ENCODE data around the gene GFPT1. TPM values are rescaled to one million over a fixed set of nuclear protein-coding genes. Genes with fewer than 3 reads are reported as not detected.

The GFPT1 gene
- total and polyA plus RNA-seq, 7 experiments from 2014 or later, result 8.4 to 29.8 (median 15.6) TPM

DNA sequence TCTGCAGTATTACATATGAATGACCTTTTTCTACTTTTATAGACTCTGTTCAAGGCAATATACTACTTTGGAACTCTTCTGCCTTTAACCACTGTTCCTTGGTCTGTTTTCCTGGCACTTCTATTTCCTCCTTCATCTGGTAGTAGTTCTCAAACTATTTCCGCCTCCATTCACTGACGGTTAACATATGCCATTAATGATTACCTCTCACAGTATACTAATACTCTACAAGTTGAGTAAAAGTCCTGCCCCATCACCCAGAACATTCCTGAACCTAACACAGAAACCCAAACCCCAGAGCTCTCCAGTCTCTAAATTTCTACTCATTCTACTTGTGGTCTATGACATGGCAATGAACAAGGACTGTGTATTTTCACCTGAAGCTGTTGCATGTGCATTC lies 4.5 kb downstream of the GFPT1 start:
- DNase-seq, result no peak
- Mint-ChIP-seq H3K4me3 (peak overlapping the region in 1 of 10 donors; percentile 3), H3K9me3 (peaks cover 0 to 1% (median 0%) of the 10 kb centered on the region in 11 donors), H3K27ac (peak overlapping the region in 4 of 9 donors; percentile 5 to 53 (median 17)), H3K4me1 (peaks cover 34 to 65% (median 49%) of the 10 kb centered on the region in 7 donors), H3K36me3 (peaks cover 0 to 12% (median 4%) of the 10 kb centered on the region in 5 donors), H3K27me3 (no peaks in the 10 kb centered on the region)
- CTCF ChIA-PET, result no interaction called here
- no peak overlapping the region for H3K4me3 ChIP-seq (ENCODE audit: low read length)
- no peak overlapping the region for H3K27ac ChIP-seq (ENCODE audit: low read depth, low read length)
- H3K4me1 ChIP-seq (ENCODE audit: control insufficient read depth in 2 of 2, insufficient read depth in 2 of 2, low read length in 2 of 2), result peaks cover 10 to 13% of the 10 kb centered on the region in 2 donors
- no peaks in the 10 kb centered on the region for H3K27me3 ChIP-seq (ENCODE audit: control insufficient read depth in 2 of 2, insufficient read depth in 2 of 2, low read length in 2 of 2)
- peaks cover 0 to 3% (median 0%) of the 10 kb centered on the region in 3 experiments for H3K36me3 ChIP-seq (ENCODE audit: control insufficient read depth in 2 of 3, insufficient read depth in 3 of 3, low read length in 3 of 3)
- intact Hi-C loops (cut with micrococcal nuclease), result no loop called here
- POLR2A ChIA-PET, result no interaction called here
- H3K9me3 ChIP-seq (ENCODE audit: control insufficient read depth in 2 of 3, low read length in 3 of 3), result no peaks in the 10 kb centered on the region
- no peak for ATAC-seq

GRCh38 chr2:69381337-69381737 lies 5.7 kb downstream of the GFPT1 start:
- peak; percentile 22 for ATAC-seq
- H3K4me1 Mint-ChIP-seq, result peaks cover 34 to 62% (median 49%) of the 10 kb centered on the region in 7 donors
- H3K27me3 ChIP-seq (ENCODE audit: control insufficient read depth in 2 of 2, insufficient read depth in 2 of 2, low read length in 2 of 2), result no peaks in the 10 kb centered on the region
- POLR2A ChIA-PET, result interaction anchor here (0.7 to 0.9 kb wide), 2 partner anchors 11 to 21 kb away, joined by 3 to 4 read pairs; no protein-coding TSS in a partner anchor
- peaks cover 0 to 1% (median 0%) of the 10 kb centered on the region in 11 donors for H3K9me3 Mint-ChIP-seq
- peak overlapping the region in 3 of 9 donors; percentile 34 to 87 (median 67) for H3K27ac Mint-ChIP-seq
- CTCF ChIA-PET, result no interaction called here
- no peak overlapping the region for H3K27ac ChIP-seq (ENCODE audit: low read depth, low read length)
- intact Hi-C loops (cut with micrococcal nuclease), result no loop called here
- H3K4me3 ChIP-seq (ENCODE audit: low read length), result no peak overlapping the region
- H3K36me3 ChIP-seq (ENCODE audit: control insufficient read depth in 2 of 3, insufficient read depth in 3 of 3, low read length in 3 of 3), result no peaks in the 10 kb centered on the region
- peak overlapping the region in 1 of 10 donors; percentile 12 for H3K4me3 Mint-ChIP-seq
- peaks cover 0 to 12% (median 4%) of the 10 kb centered on the region in 5 donors for H3K36me3 Mint-ChIP-seq
- H3K27me3 Mint-ChIP-seq, result no peaks in the 10 kb centered on the region
- peaks cover 9 to 10% of the 10 kb centered on the region in 2 donors for H3K4me1 ChIP-seq (ENCODE audit: control insufficient read depth in 2 of 2, insufficient read depth in 2 of 2, low read length in 2 of 2)
- no peak for DNase-seq
- no peaks in the 10 kb centered on the region for H3K9me3 ChIP-seq (ENCODE audit: control insufficient read depth in 2 of 3, low read length in 3 of 3)

DNA sequence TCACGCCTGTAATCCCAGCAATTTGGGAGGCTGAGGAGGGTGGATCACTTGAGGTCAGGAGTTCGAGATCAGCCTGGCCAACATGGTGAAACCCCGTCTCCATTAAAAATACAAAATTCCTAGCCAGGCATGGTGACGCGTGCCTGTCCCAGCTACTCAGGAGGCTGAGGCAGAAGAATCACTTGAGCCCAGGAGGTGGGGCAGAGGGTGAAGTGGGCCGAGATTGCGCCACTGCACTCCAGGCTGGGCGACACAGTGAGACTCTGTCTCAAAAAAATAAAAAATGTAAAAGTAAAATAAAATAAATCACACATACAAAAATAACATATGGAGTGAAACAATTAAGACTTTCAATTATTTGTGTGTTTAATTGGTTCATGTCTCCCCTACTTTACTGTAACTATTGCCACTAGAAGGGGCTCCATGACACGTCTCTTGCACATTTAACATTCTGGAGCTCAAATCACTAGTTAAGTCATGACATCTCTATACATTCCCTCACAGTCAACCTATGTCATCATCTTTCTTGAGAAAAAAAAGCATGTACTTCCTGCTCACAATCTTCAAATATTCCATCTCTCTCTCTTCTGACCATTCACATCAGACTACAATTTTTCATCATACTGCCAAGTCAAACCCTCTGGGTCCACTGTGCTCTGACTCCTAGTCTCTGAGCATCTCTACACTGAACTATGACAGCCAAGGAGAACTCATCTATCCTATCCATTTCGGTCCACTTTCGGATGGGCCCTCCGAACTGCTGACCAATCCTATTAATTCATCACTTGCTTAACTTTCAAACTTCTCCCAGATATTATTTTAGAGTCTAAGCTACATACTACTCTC lies 6.7 kb downstream of the GFPT1 start:
- Mint-ChIP-seq H3K4me3 (no peak overlapping the region), H3K36me3 (peaks cover 0 to 16% (median 4%) of the 10 kb centered on the region in 5 donors), H3K4me1 (peaks cover 34 to 60% (median 46%) of the 10 kb centered on the region in 7 donors), H3K27me3 (no peaks in the 10 kb centered on the region), H3K9me3 (peaks cover 0 to 1% (median 0%) of the 10 kb centered on the region in 11 donors), H3K27ac (peak overlapping the region in 4 of 9 donors; percentile 5 to 84 (median 24))
- H3K27ac ChIP-seq (ENCODE audit: low read depth, low read length), result no peak overlapping the region
- CTCF ChIA-PET, result no interaction called here
- ATAC-seq (no peak), DNase-seq (no peak)
- H3K27me3 ChIP-seq (ENCODE audit: control insufficient read depth in 2 of 2, insufficient read depth in 2 of 2, low read length in 2 of 2), result no peaks in the 10 kb centered on the region
- no peaks in the 10 kb centered on the region for H3K9me3 ChIP-seq (ENCODE audit: control insufficient read depth in 2 of 3, low read length in 3 of 3)
- intact Hi-C loops (cut with micrococcal nuclease), result no loop called here
- no peak overlapping the region for H3K4me3 ChIP-seq (ENCODE audit: low read length)
- H3K4me1 ChIP-seq (ENCODE audit: control insufficient read depth in 2 of 2, insufficient read depth in 2 of 2, low read length in 2 of 2), result no peaks in the 10 kb centered on the region
- POLR2A ChIA-PET, result interaction anchor here (0.9 kb wide), 1 partner anchor 10 kb away, joined by 3 read pairs; no protein-coding TSS in a partner anchor
- H3K36me3 ChIP-seq (ENCODE audit: control insufficient read depth in 2 of 3, insufficient read depth in 3 of 3, low read length in 3 of 3), result no peaks in the 10 kb centered on the region

- peaks cover 0 to 19% (median 5%) of the 10 kb centered on the region in 5 donors for H3K36me3 Mint-ChIP-seq
- Histone ChIP-seq H3K36me3 (ENCODE audit: control insufficient read depth in 2 of 3, insufficient read depth in 3 of 3, low read length in 3 of 3) (peaks cover 0 to 13% (median 0%) of the 10 kb centered on the region in 3 experiments), H3K9me3 (ENCODE audit: control insufficient read depth in 2 of 3, low read length in 3 of 3) (no peaks in the 10 kb centered on the region), H3K4me3 (ENCODE audit: low read length) (no peak overlapping the region), H3K27me3 (ENCODE audit: control insufficient read depth in 2 of 2, insufficient read depth in 2 of 2, low read length in 2 of 2) (no peaks in the 10 kb centered on the region), H3K27ac (ENCODE audit: low read depth, low read length) (no peak overlapping the region), H3K4me1 (ENCODE audit: control insufficient read depth in 2 of 2, insufficient read depth in 2 of 2, low read length in 2 of 2) (no peaks in the 10 kb centered on the region)
- no peaks in the 10 kb centered on the region for H3K27me3 Mint-ChIP-seq
- no peak for ATAC-seq
- H3K27ac Mint-ChIP-seq, result no peak overlapping the region
- peaks cover 0 to 1% (median 0%) of the 10 kb centered on the region in 11 donors for H3K9me3 Mint-ChIP-seq
- H3K4me1 Mint-ChIP-seq, result peaks cover 18 to 35% (median 26%) of the 10 kb centered on the region in 7 donors
- intact Hi-C loops (cut with micrococcal nuclease), result loop anchor here in 1 of 2 donors (5.0 kb wide), 1 partner anchor 441 kb away; no protein-coding TSS in a partner anchor
- CTCF ChIA-PET, result interaction anchor here (0.7 kb wide), 1 partner anchor 11 kb away, joined by 3 read pairs; no protein-coding TSS in a partner anchor
- POLR2A ChIA-PET, result interaction anchor here (0.6 to 1.2 kb wide), 2 partner anchors 8 to 902 kb away, joined by 3 to 5 read pairs; no protein-coding TSS in a partner anchor
- DNase-seq, result no peak
- no peak overlapping the region for H3K4me3 Mint-ChIP-seq
Observed at GRCh38 chr2:69376403-69376802, 10.6 kb downstream of the GFPT1 start.

- ATAC-seq (peak; percentile 79), DNase-seq (peak in 5 of 9 donors; percentile 12 to 41 (median 19))
- H3K36me3 Mint-ChIP-seq, result peaks cover 0 to 20% (median 5%) of the 10 kb centered on the region in 5 donors
- POLR2A ChIA-PET, result interaction anchor here (1.2 kb wide), 1 partner anchor 8 kb away, joined by 3 read pairs; no protein-coding TSS in a partner anchor
- Histone ChIP-seq H3K4me1 (ENCODE audit: control insufficient read depth in 2 of 2, insufficient read depth in 2 of 2, low read length in 2 of 2) (no peaks in the 10 kb centered on the region), H3K4me3 (ENCODE audit: low read length) (no peak overlapping the region), H3K27ac (ENCODE audit: low read depth, low read length) (no peak overlapping the region), H3K27me3 (ENCODE audit: control insufficient read depth in 2 of 2, insufficient read depth in 2 of 2, low read length in 2 of 2) (no peaks in the 10 kb centered on the region), H3K9me3 (ENCODE audit: control insufficient read depth in 2 of 3, low read length in 3 of 3) (no peaks in the 10 kb centered on the region), H3K36me3 (ENCODE audit: control insufficient read depth in 2 of 3, insufficient read depth in 3 of 3, low read length in 3 of 3) (peaks cover 0 to 13% (median under 1%) of the 10 kb centered on the region in 3 experiments)
- CTCF ChIA-PET, result interaction anchor here (0.5 to 0.7 kb wide), 3 partner anchors 10 to 13 kb away, joined by 3 read pairs; no protein-coding TSS in a partner anchor
- H3K4me3 Mint-ChIP-seq, result no peak overlapping the region
- intact Hi-C loops (cut with micrococcal nuclease), result loop anchor here (1.0 to 5.0 kb wide), 3 partner anchors 12 to 442 kb away; partner anchors contain the start of gene GFPT1 (in 1 of the 2)
- H3K4me1 Mint-ChIP-seq, result peaks cover 14 to 31% (median 23%) of the 10 kb centered on the region in 7 donors
- H3K27ac Mint-ChIP-seq, result no peak overlapping the region
- H3K27me3 Mint-ChIP-seq, result no peaks in the 10 kb centered on the region
- H3K9me3 Mint-ChIP-seq, result peaks cover 0 to 1% (median 0%) of the 10 kb centered on the region in 11 donors
Observed at GRCh38 chr2:69375494-69376353, 11.3 kb downstream of the GFPT1 start.

GRCh38 chr2:69372767-69373166 lies 14.3 kb downstream of the GFPT1 start:
- no peak overlapping the region for H3K27ac Mint-ChIP-seq
- Histone ChIP-seq H3K36me3 (ENCODE audit: control insufficient read depth in 2 of 3, insufficient read depth in 3 of 3, low read length in 3 of 3) (peaks cover 0 to 39% (median 21%) of the 10 kb centered on the region in 3 experiments), H3K27ac (ENCODE audit: low read depth, low read length) (no peak overlapping the region), H3K4me3 (ENCODE audit: low read length) (no peak overlapping the region), H3K27me3 (ENCODE audit: control insufficient read depth in 2 of 2, insufficient read depth in 2 of 2, low read length in 2 of 2) (no peaks in the 10 kb centered on the region), H3K4me1 (ENCODE audit: control insufficient read depth in 2 of 2, insufficient read depth in 2 of 2, low read length in 2 of 2) (no peaks in the 10 kb centered on the region), H3K9me3 (ENCODE audit: control insufficient read depth in 2 of 3, low read length in 3 of 3) (no peaks in the 10 kb centered on the region)
- POLR2A ChIA-PET, result interaction anchor here (0.6 kb wide), 1 partner anchor 143 kb away, joined by 3 read pairs; no protein-coding TSS in a partner anchor
- no peaks in the 10 kb centered on the region for H3K27me3 Mint-ChIP-seq
- H3K36me3 Mint-ChIP-seq, result peaks cover 10 to 36% (median 24%) of the 10 kb centered on the region in 5 donors
- no peak overlapping the region for H3K4me3 Mint-ChIP-seq
- intact Hi-C loops (cut with micrococcal nuclease), result no loop called here
- DNase-seq (no peak), ATAC-seq (no peak)
- H3K9me3 Mint-ChIP-seq, result peaks cover 0 to 1% (median 0%) of the 10 kb centered on the region in 11 donors
- CTCF ChIA-PET, result no interaction called here
- H3K4me1 Mint-ChIP-seq, result peaks cover 10 to 20% (median 12%) of the 10 kb centered on the region in 7 donors

Measured in naive thymus-derived CD4-positive, alpha-beta T cell (primary cell).